SHP77 (cell line): ENCODE measurements around the gene TCTA.

Source experiments
- DNase-seq, 2 experiments: peaks; one replicate each; lab custom pipeline; 2025; lab: John Stamatoyannopoulos, UW

The TCTA gene

GRCh38 chr3:49460956-49461355 lies 48.7 kb downstream of the TCTA start:
- DNase-seq, result no peak

GRCh38 chr3:49461443-49462171 lies 49.4 kb downstream of the TCTA start:
- DNase-seq, result no peak

GRCh38 chr3:49462222-49462621 lies 50.0 kb downstream of the TCTA start:
- no peak for DNase-seq

- DNase-seq, result no peak
Measured at GRCh38 chr3:49465270-49466034, 53.2 kb downstream of the TCTA start.
